H1 (cell line): ENCODE measurements around the gene TSPAN4. TPM values are rescaled to one million over a fixed set of nuclear protein-coding genes. Genes with fewer than 3 reads are reported as not detected.
A peak's percentile ranks its signal among the peaks of the same experiment; 100 is the strongest.

Source experiments
- CTCF ChIA-PET: fragments of 300-600 bp; sonication (Branson Sonifier 250); formaldehyde crosslinking; loops from one replicate; lab custom pipeline; 2021; ENCODE audit not compliant: partially characterized antibody; lab: Charles Lee
- POLR2A ChIA-PET: fragments of 300-600 bp; sonication (Branson Sonifier 250); formaldehyde crosslinking; loops from one replicate; lab custom pipeline; 2021; ENCODE audit warnings: inconsistent platforms; ENCODE audit not compliant: partially characterized antibody; lab: Charles Lee
- DNase-seq, 2 experiments: peaks; one replicate each; pipeline versions ENCODE4 v3.0.0 to v3.0.0-alpha.2; 2010 to 2022; ENCODE audit warnings: low spot score in 2 of 2, low read depth in 1 of 2, mixed read lengths in 1 of 2
- FAIRE-seq: peaks from 2 replicates; lab custom pipeline; 2011; peaks lifted over from hg19 to GRCh38; lab: Jason Lieb, UNC
- H2AFZ ChIP-seq: 2 replicates; pipeline ENCODE4 v1.8.1; 2012; ENCODE audit warnings: low read length, inconsistent platforms
- H2AK5ac ChIP-seq: 2 replicates; pipeline ENCODE4 v1.6.1; 2013; ENCODE audit warnings: low read depth, low read length
- H2BK120ac ChIP-seq: replicated peaks from 2 replicates; pipeline ENCODE3; 2013; ENCODE audit warnings: low read depth, low read length, inconsistent platforms
- H2BK12ac ChIP-seq: 2 replicates; pipeline ENCODE4 v1.6.1; 2013; ENCODE audit warnings: low read depth, low read length
- H2BK15ac ChIP-seq: 2 replicates; pipeline ENCODE4 v1.6.1; 2013; ENCODE audit warnings: low read length
- H2BK20ac ChIP-seq: 2 replicates; pipeline ENCODE4 v1.6.1; 2013; ENCODE audit warnings: low read length
- H2BK5ac ChIP-seq: 2 replicates; pipeline ENCODE4 v1.6.1; 2013; ENCODE audit warnings: low read depth, low read length
- H3K14ac ChIP-seq: 2 replicates; pipeline ENCODE4 v1.6.1; 2013; ENCODE audit warnings: inconsistent platforms; ENCODE audit not compliant: insufficient read length
- H3K18ac ChIP-seq: 2 replicates; pipeline ENCODE4 v1.6.1; 2013; ENCODE audit warnings: low read length; ENCODE audit errors: extremely low read depth
- H3K23ac ChIP-seq: 2 replicates; pipeline ENCODE4 v1.6.1; 2013; ENCODE audit warnings: inconsistent platforms; ENCODE audit not compliant: insufficient read length
- H3K23me2 ChIP-seq: 2 replicates; pipeline ENCODE4 v1.6.1; 2013; ENCODE audit warnings: low read depth, low read length
- H3K27ac ChIP-seq: 2 replicates; pipeline ENCODE4 v1.6.1; 2011; ENCODE audit warnings: low read depth, low read length, inconsistent platforms
- H3K27me3 ChIP-seq, 4 experiments: replicated peaks in 1 of 4; 1 replicate in 1 of 4; 2 replicates in 3 of 4; pipeline versions ENCODE4 v1.6.1 to v1.8.1; 2011 to 2013; ENCODE audit warnings: low read length in 3 of 4, mild to moderate bottlenecking in 3 of 4, inconsistent platforms in 2 of 4, mixed read lengths in 2 of 4, moderate library complexity in 1 of 4; ENCODE audit not compliant: control insufficient read depth in 3 of 4, insufficient read depth in 3 of 4; ENCODE audit errors: extremely low read depth in 1 of 4
- H3K36me3 ChIP-seq, 4 experiments: 2 replicates each; pipeline versions ENCODE4 v1.6.1 to v1.8.1; 2011 to 2013; ENCODE audit warnings: mild to moderate bottlenecking in 4 of 4, low read length in 3 of 4, moderate library complexity in 2 of 4, control low read depth in 1 of 4, inconsistent platforms in 1 of 4; ENCODE audit not compliant: insufficient read depth in 4 of 4, control insufficient read depth in 2 of 4
- H3K4ac ChIP-seq: replicated peaks from 2 replicates; pipeline ENCODE3; 2013; ENCODE audit warnings: low read length, low read depth, mixed read lengths, inconsistent platforms; ENCODE audit not compliant: insufficient read length
- H3K4me1 ChIP-seq, 4 experiments: replicated peaks in 1 of 4; 1 replicate in 1 of 4; 2 replicates in 3 of 4; pipeline versions ENCODE4 v1.6.1 to v1.8.1; 2011 to 2013; ENCODE audit warnings: low read length in 3 of 4, inconsistent platforms in 2 of 4, mixed read lengths in 1 of 4; ENCODE audit not compliant: insufficient read depth in 4 of 4, control insufficient read depth in 3 of 4
- H3K4me2 ChIP-seq, 2 experiments: 2 replicates each; pipeline versions ENCODE4 v1.6.1 to v1.8.1; 2011 to 2013; ENCODE audit warnings: low read depth in 2 of 2, low read length in 2 of 2, control low read depth in 1 of 2, inconsistent platforms in 1 of 2, mild to moderate bottlenecking in 1 of 2; ENCODE audit not compliant: insufficient read depth in 1 of 2
- H3K4me3 ChIP-seq, 4 experiments: fragments of 200-600, 300-600 bp in 1 of 4; sonication (generic), shearing (Covaris generic), sonication (Bioruptor Twin) in 1 of 4; 2 replicates each; pipeline versions ENCODE4 v1.5.1 to v1.8.1; 2011 to 2016; ENCODE audit warnings: low read length in 4 of 4, low read depth in 3 of 4, control low read depth in 2 of 4, inconsistent platforms in 2 of 4, mild to moderate bottlenecking in 2 of 4, mixed read lengths in 1 of 4, moderate library complexity in 1 of 4; ENCODE audit not compliant: insufficient read depth in 2 of 4; ENCODE audit errors: extremely low read depth in 1 of 4
- H3K56ac ChIP-seq: replicated peaks from 2 replicates; pipeline ENCODE3; 2013; ENCODE audit warnings: low read depth, mild to moderate bottlenecking, mixed read lengths, low read length, inconsistent platforms; ENCODE audit not compliant: insufficient read length
- H3K79me1 ChIP-seq: 2 replicates; pipeline ENCODE4 v1.6.1; 2013; ENCODE audit warnings: low read depth, low read length, control low read depth
- H3K79me2 ChIP-seq, 2 experiments: 2 replicates each; pipeline versions ENCODE4 v1.6.1 to v1.8.1; 2012 to 2013; ENCODE audit warnings: low read length in 2 of 2, mild to moderate bottlenecking in 2 of 2, inconsistent platforms in 1 of 2; ENCODE audit not compliant: insufficient read depth in 2 of 2, control insufficient read depth in 1 of 2
- H3K9ac ChIP-seq, 4 experiments: replicated peaks in 1 of 4; 1 replicate in 1 of 4; 2 replicates in 3 of 4; pipeline versions ENCODE4 v1.6.1 to v1.8.1; 2011 to 2013; ENCODE audit warnings: low read depth in 3 of 4, low read length in 3 of 4, control low read depth in 2 of 4, mild to moderate bottlenecking in 2 of 4, moderate library complexity in 2 of 4, inconsistent platforms in 1 of 4; ENCODE audit errors: extremely low read depth in 1 of 4
- H3K9me3 ChIP-seq, 2 experiments: 2 replicates each; pipeline versions ENCODE4 v1.6.1 to v1.8.1; 2012 to 2013; ENCODE audit warnings: mild to moderate bottlenecking in 2 of 2, moderate library complexity in 2 of 2, control low read depth in 1 of 2, inconsistent platforms in 1 of 2, low read depth in 1 of 2, low read length in 1 of 2, mixed read lengths in 1 of 2; ENCODE audit not compliant: insufficient read depth in 2 of 2
- H4K20me1 ChIP-seq, 2 experiments: replicated peaks in 1 of 2; 2 replicates each; pipeline versions ENCODE3 to v1.8.1; 2011 to 2013; ENCODE audit warnings: inconsistent platforms in 2 of 2, low read length in 2 of 2, mild to moderate bottlenecking in 1 of 2; ENCODE audit not compliant: insufficient read depth in 2 of 2, control insufficient read depth in 1 of 2
- H4K5ac ChIP-seq: 2 replicates; pipeline ENCODE4 v1.6.1; 2013; ENCODE audit warnings: low read length, low read depth, mixed read lengths, inconsistent platforms; ENCODE audit not compliant: insufficient read length
- H4K8ac ChIP-seq: 2 replicates; pipeline ENCODE4 v1.8.0; 2013; ENCODE audit warnings: mild to moderate bottlenecking, moderate library complexity, low read length, inconsistent platforms; ENCODE audit not compliant: insufficient read depth; ENCODE audit errors: extremely low read depth
- H4K91ac ChIP-seq: replicated peaks from 2 replicates; pipeline ENCODE3; 2013; ENCODE audit warnings: low read length, mixed read lengths, inconsistent platforms; ENCODE audit not compliant: insufficient read length
- ASH2L ChIP-seq: fragments of 200-600, 300-600 bp; sonication (generic); IDR thresholded peaks from one replicate; pipeline ENCODE4 v1.7.1; 2017; ENCODE audit warnings: low read length
- BACH1 ChIP-seq: IDR thresholded peaks from 2 replicates; pipeline ENCODE4 v1.6.1; 2012; ENCODE audit warnings: low read length, improper control_type of control experiment
- EGR1 ChIP-seq: IDR thresholded peaks from 2 replicates; pipeline ENCODE4 v1.6.1; 2011; ENCODE audit warnings: low read depth, low read length, borderline replicate concordance
- HDAC2 ChIP-seq, 2 experiments: fragments of 300-600 bp in 1 of 2; sonication (generic) in 1 of 2; IDR thresholded peaks; 2 replicates each; pipeline ENCODE4 v1.6.1; 2011 to 2012; ENCODE audit warnings: low read depth in 2 of 2, low read length in 2 of 2, mild to moderate bottlenecking in 2 of 2, moderate library complexity in 2 of 2, borderline replicate concordance in 1 of 2, inconsistent platforms in 1 of 2
- JUN ChIP-seq: IDR thresholded peaks from 2 replicates; pipeline ENCODE4 v1.6.1; 2011; ENCODE audit warnings: low read depth, mild to moderate bottlenecking, improper control_type of control experiment, low read length
- POLR2A ChIP-seq, 2 experiments: IDR thresholded peaks; 1 replicate in 1 of 2; 2 replicates in 1 of 2; pipeline ENCODE4 v1.6.1; 2011; ENCODE audit warnings: low read depth in 2 of 2, low read length in 2 of 2, mild to moderate bottlenecking in 2 of 2; ENCODE audit errors: control extremely low read depth in 1 of 2
- POU5F1 ChIP-seq: IDR thresholded peaks from 2 replicates; pipeline ENCODE4 v1.6.1; 2011; ENCODE audit warnings: low read depth, mild to moderate bottlenecking, low read length, moderate library complexity
- RAD21 ChIP-seq, 2 experiments: IDR thresholded peaks in 1 of 2; conservative IDR thresholded peaks in 1 of 2; 2 replicates each; pipeline ENCODE4 v1.6.1; 2011; ENCODE audit warnings: low read depth in 2 of 2, low read length in 2 of 2, improper control_type of control experiment in 1 of 2, inconsistent platforms in 1 of 2, mild to moderate bottlenecking in 1 of 2, moderate library complexity in 1 of 2
- SP1 ChIP-seq: IDR thresholded peaks from 2 replicates; pipeline ENCODE4 v1.6.1; 2011; ENCODE audit warnings: low read depth, low read length
- TAF1 ChIP-seq: IDR thresholded peaks from 2 replicates; pipeline ENCODE4 v1.6.1; 2011; ENCODE audit warnings: mild to moderate bottlenecking, low read depth, low read length
- TAF7 ChIP-seq: optimal IDR thresholded peaks from 2 replicates; pipeline ENCODE3; 2011; ENCODE audit warnings: low read depth, mild to moderate bottlenecking, inconsistent platforms, low read length, moderate library complexity, borderline replicate concordance
- WGBS, 2 experiments: shearing (Covaris generic) in 1 of 2; methylation state at CpG; one replicate each; pipeline versions ENCODE4 v1.1.6 to v1.1.7; 2013 to 2015; ENCODE audit warnings: low lambda C conversion rate in 2 of 2, mixed read lengths in 2 of 2, inconsistent platforms in 1 of 2, low coverage in 1 of 2, missing lambda C conversion rate in 1 of 2; ENCODE audit not compliant: insufficient replicate concordance in 2 of 2, insufficient coverage in 1 of 2, insufficient read length in 1 of 2; ENCODE audit errors: extremely low coverage in 1 of 2, missing lambda C conversion rate in 1 of 2; 5-methylcytosine and 5-hydroxymethylcytosine counted together
- polyA plus RNA-seq, 7 experiments: library from polyadenylated mRNA; depleted of rRNA in 3 of 7; stranded (reverse) in 5 of 7; unstranded in 2 of 7; fragments of >200 nt in 5 of 7; fragments of 200-250 nt in 2 of 7; gene quantifications; 1 replicate in 5 of 7; 2 replicates in 1 of 7; 4 replicates in 1 of 7; pipeline versions ENCODE4 v1.2.1 to v1.2.3, GENCODE V29; 2011 to 2013; ENCODE audit warnings: missing spikeins in 2 of 7, mixed read lengths in 2 of 7
- total RNA-seq: library from RNA; stranded (reverse); fragmentation: NEBNext Ultra II Directional; extraction: Animal tissue kit (Norgen Biotek cat#: 25700); gene quantifications from 2 replicates; pipeline ENCODE4 v1.2.1, GENCODE V29; 2021

The TSPAN4 gene
- total and polyA plus RNA-seq, 2 of the 8 experiments (the other 6 are each of a cell fraction or from before 2014, with no cell fraction given): 74.1 to 145 TPM

DNA sequence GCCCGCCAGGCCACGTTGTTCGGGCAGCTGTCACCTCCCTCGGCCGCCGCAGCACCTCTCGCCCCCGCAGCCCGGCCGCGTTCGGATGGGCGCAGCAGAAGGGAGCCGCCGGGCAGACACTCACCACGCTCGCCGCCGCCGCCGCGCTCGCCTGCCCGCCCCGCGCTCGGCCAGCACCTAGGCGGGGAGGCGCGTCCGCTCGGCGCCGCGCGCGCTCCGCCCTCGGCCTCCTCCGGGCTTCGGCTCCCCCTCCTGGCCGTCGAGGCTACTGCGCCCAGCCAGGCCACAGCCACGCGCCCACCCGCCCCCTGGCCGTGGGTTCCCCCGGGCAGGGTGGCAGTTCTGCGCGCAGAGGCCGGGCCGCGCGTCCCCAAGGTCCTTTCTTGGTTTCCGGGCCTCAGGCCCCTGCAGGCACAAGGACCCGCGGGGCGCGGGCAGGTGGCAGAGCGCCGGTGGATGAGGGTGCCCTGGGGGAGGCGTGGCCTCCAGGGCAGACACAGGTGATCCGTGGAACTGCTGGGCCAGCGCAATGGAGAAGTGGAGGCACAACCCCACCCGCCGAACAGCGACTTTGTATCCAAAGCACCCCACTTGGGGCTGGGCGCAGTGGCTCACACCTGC lies 44.4 kb upstream of the TSPAN4 start, which contains the start of gene SLC25A22:
SLC25A22 (minus strand) TSS at position 189 of the 621 bp plus-strand sequence. CDS start 3,275 bp downstream, outside the sequence.
- H3K4me1 ChIP-seq: peaks cover 4 to 20% (median 15%) of the 10 kb centered on the region in 4 experiments
- peak within 1 kb of the TSS; percentile 91; the same call in 1 of the 2 replicates for H2BK5ac ChIP-seq
- no peak within 1 kb of the TSS for H2BK120ac ChIP-seq
- peaks cover 7% of the 10 kb centered on the region for H3K23me2 ChIP-seq
- H3K79me2 ChIP-seq: peaks cover 0 to 5% of the 10 kb centered on the region in 2 experiments; a peak in 1 of 4 replicates
- WGBS, 2 experiments: 25% methylated on average over 23 of the region's 69 CpGs; no CpG with 5 or more reads in 1 of the 2 experiments
- peak within 1 kb of the TSS; percentile 62 for H4K5ac ChIP-seq
- no peaks in the 10 kb centered on the region for H3K27me3 ChIP-seq
- H4K8ac ChIP-seq: peak within 1 kb of the TSS; percentile 85
- H3K79me1 ChIP-seq: 0 out of 2 replicates have a peak, but pooled peaks cover 4% of the 10 kb centered on the region
- DNase-seq (peak in 1 of 2 experiments; percentile 93), FAIRE-seq (no peak)
- no peak within 1 kb of the TSS for H3K14ac ChIP-seq
- peaks cover 3 to 34% (median 6%) of the 10 kb centered on the region in 4 experiments; a peak in 5 of 8 replicates for H3K36me3 ChIP-seq
- H3K9ac ChIP-seq: peak within 1 kb of the TSS; percentile 26 to 83 (median 74); a peak in 6 of 7 replicates
- peaks cover 0 to 12% of the 10 kb centered on the region in 2 experiments for H4K20me1 ChIP-seq
- no peaks in the 10 kb centered on the region for H3K9me3 ChIP-seq
- ChIA-PET POLR2A (interaction anchor here (0.8 to 53.0 kb wide), 6 partner anchors 8 to 156 kb away, joined by 3 to 1917 read pairs (median 5); partner anchors contain the start of genes CD151, CEND1, CRACR2B and PNPLA2), CTCF (interaction anchor here (0.7 to 1.3 kb wide), 6 partner anchors 12 to 239 kb away, joined by 3 to 6 read pairs (median 4); no protein-coding TSS in a partner anchor)
- no peak within 1 kb of the TSS for H2AK5ac ChIP-seq
- H3K56ac ChIP-seq: peak within 1 kb of the TSS; percentile 59
- H2AFZ ChIP-seq: no peak within 1 kb of the TSS
- peak within 1 kb of the TSS; percentile 53; the same call in 1 of the 2 replicates for H2BK12ac ChIP-seq
- H3K4ac ChIP-seq: peak within 1 kb of the TSS; percentile 85
- no peak within 1 kb of the TSS for H3K23ac ChIP-seq
- H3K4me2 ChIP-seq: peak within 1 kb of the TSS; percentile 84 to 92
- H3K18ac ChIP-seq: peak within 1 kb of the TSS; percentile 95
- H2BK20ac ChIP-seq: no peak within 1 kb of the TSS
- no peak within 1 kb of the TSS; the same call in 1 of the 2 replicates for H3K27ac ChIP-seq
- H3K4me3 ChIP-seq: peak within 1 kb of the TSS; percentile 65 to 85 (median 81)
- peak within 1 kb of the TSS; percentile 99 for H4K91ac ChIP-seq
- H2BK15ac ChIP-seq: no peak within 1 kb of the TSS
- TF ChIP-seq TAF1 (no peak; the same call in 1 of the 2 replicates), HDAC2 (IDR thresholded peaks at IDR 0.05; ENCODE audit: borderline replicate concordance in 1 of 2, low read depth in 2 of 2, low read length in 2 of 2) (peak in 1 of 2 experiments; percentile 94; a peak in 1 of 4 replicates), BACH1 (peak; percentile 82), POU5F1 (no peak), RAD21 (IDR thresholded peaks at IDR 0.05 in 1 of 2, conservative IDR thresholded peaks at IDR 0.05 in 1 of 2; ENCODE audit: low read depth in 2 of 2, low read length in 2 of 2) (peak; percentile 32 to 68; a peak in 3 of 4 replicates), POLR2A (IDR thresholded peaks at IDR 0.05; ENCODE audit: control extremely low read depth in 1 of 2, low read depth in 2 of 2, low read length in 2 of 2) (peak in 1 of 2 experiments; percentile 28; a peak in 1 of 3 replicates), ASH2L (peak; percentile 17), SP1 (no peak), TAF7 (peak; percentile 15), JUN (no peak), EGR1 (0 out of 2 replicates have a peak, but pooled peaks have one; percentile 21)
